Measurements from ENCODE around the gene RHOF. TPM values are rescaled to one million over a fixed set of nuclear protein-coding genes. Genes with fewer than 3 reads are reported as not detected.

Gene RHOF
- total and polyA plus RNA-seq, 2 of the 13 experiments (the other 11 are each of a cell fraction or from before 2014, with no cell fraction given), result 14.6 to 32.2 TPM

GRCh38 chr12:121769831-121770301 is 23.6 kb downstream of the RHOF start (continued):
- TF ChIP-seq E2F5 (CRISPR knock-in tag; conservative IDR thresholded peaks at IDR 0.05) (no peak), ZMYM2 (CRISPR knock-in tag; IDR thresholded peaks at IDR 0.05) (peak; percentile 48), POLR2AphosphoS5 (IDR thresholded peaks at IDR 0.05; ENCODE audit: low read depth, low read length) (peak; percentile 44; the same call in 1 of the 2 replicates), PHF21A (CRISPR knock-in tag; IDR thresholded peaks at IDR 0.05) (peak; percentile 79), POLR2A (IDR thresholded peaks at IDR 0.05; ENCODE audit: insufficient read depth in 1 of 2, low read depth in 2 of 2, low read length in 2 of 2) (peak; percentile 42 to 45; a peak in 2 of 4 replicates), SKI (IDR thresholded peaks at IDR 0.05; ENCODE audit: partially characterized antibody) (peak; percentile 85), MTERF4 (CRISPR knock-in tag; IDR thresholded peaks at IDR 0.05) (0 out of 2 replicates have a peak, but pooled peaks have one; percentile 12), KDM5B (CRISPR knock-in tag; IDR thresholded peaks at IDR 0.05; ENCODE audit: borderline replicate concordance) (0 out of 2 replicates have a peak, but pooled peaks have one; percentile 38), ZFX (CRISPR knock-in tag; IDR thresholded peaks at IDR 0.05; ENCODE audit: low read depth) (peak; percentile 71; the same call in 1 of the 2 replicates), ZNF431 (CRISPR knock-in tag; IDR thresholded peaks at IDR 0.05; ENCODE audit: borderline replicate concordance, low read depth) (peak; percentile 74; the same call in 1 of the 2 replicates), TBX2 (CRISPR knock-in tag; IDR thresholded peaks at IDR 0.05; ENCODE audit: borderline replicate concordance) (peak; percentile 77), ZNF547 (CRISPR knock-in tag; IDR thresholded peaks at IDR 0.05) (no peak; the same call in 1 of the 2 replicates), ZNF788 (CRISPR knock-in tag; IDR thresholded peaks at IDR 0.05; ENCODE audit: borderline replicate concordance) (no peak), ZNF276 (CRISPR knock-in tag; IDR thresholded peaks at IDR 0.05; ENCODE audit: low read depth) (no peak), ARID5B (CRISPR knock-in tag; IDR thresholded peaks at IDR 0.05) (peak; percentile 28; the same call in 1 of the 2 replicates), YEATS4 (CRISPR knock-in tag; IDR thresholded peaks at IDR 0.05; ENCODE audit: borderline replicate concordance) (peak; percentile 46; the same call in 1 of the 2 replicates), SAFB2 (CRISPR knock-in tag; IDR thresholded peaks at IDR 0.05; ENCODE audit: borderline replicate concordance, low read depth) (peak; percentile 42; the same call in 1 of the 2 replicates)

All from HepG2 (cell line).